ENCODE measurements around the gene RPL36AL.
"Not testable (repeated sequence)": the region's sequence is repeated elsewhere in the genome, so short reads cannot be mapped to it uniquely, and the experiment has no call there.

RPL36AL gene

GRCh38 chr14:49620182-49621113 lies at the start of gene RPL36AL, which contains the start of gene MGAT2:
RPL36AL (minus strand) TSS chr14:49620626; CDS start chr14:49619104, 1,522 bp downstream.
MGAT2 (plus strand) TSS chr14:49620799; CDS start chr14:49621269, 470 bp downstream.
- peak; percentile 88 for DNase-seq

GRCh38 chr14:49659526-49660455 lies 39.4 kb upstream of the RPL36AL start:
- no peak for DNase-seq

- DNase-seq: not testable (repeated sequence)
Observed at GRCh38 chr14:49657500-49657899, 37.1 kb upstream of the RPL36AL start.

- DNase-seq: no peak
Observed at GRCh38 chr14:49654511-49654910, 34.1 kb upstream of the RPL36AL start.

- no peak for DNase-seq
Observed at GRCh38 chr14:49653508-49653907, 33.1 kb upstream of the RPL36AL start.

GRCh38 chr14:49642163-49642562 lies 21.7 kb upstream of the RPL36AL start:
- DNase-seq: no peak

- no peak for DNase-seq
Observed at GRCh38 chr14:49641697-49642129, 21.3 kb upstream of the RPL36AL start.

- no peak for DNase-seq
Observed at GRCh38 chr14:49640540-49641417, 20.4 kb upstream of the RPL36AL start.

- no peak for DNase-seq
Observed at GRCh38 chr14:49637534-49638078, 17.2 kb upstream of the RPL36AL start.

- DNase-seq: no peak
Observed at GRCh38 chr14:49636866-49637265, 16.4 kb upstream of the RPL36AL start.

- peak; percentile 58 for DNase-seq
Observed at GRCh38 chr14:49634547-49635334, 14.3 kb upstream of the RPL36AL start, which contains the start of gene DNAAF2. DNAAF2 (minus strand) TSS chr14:49635244; CDS start chr14:49635149, 95 bp downstream.

GRCh38 chr14:49633640-49634546 lies 13.5 kb upstream of the RPL36AL start:
- DNase-seq: peak; percentile 92

- DNase-seq: no peak
Observed at GRCh38 chr14:49623941-49624839, 3.8 kb upstream of the RPL36AL start.

GRCh38 chr14:49623387-49623786 lies 3.0 kb upstream of the RPL36AL start:
- no peak for DNase-seq

GRCh38 chr14:49622022-49622607 lies 1.7 kb upstream of the RPL36AL start:
- DNase-seq: no peak

GRCh38 chr14:49621114-49621881 lies 872 bp upstream of the RPL36AL start:
- DNase-seq: no peak

- DNase-seq: no peak
Observed at GRCh38 chr14:49619730-49620129, 696 bp downstream of the RPL36AL start.
